ENCODE measurements around the gene FAM151A.

- TF ChIP-seq CTCF (IDR thresholded peaks at IDR 0.05) (no peak), POLR2A (IDR thresholded peaks at IDR 0.05) (no peak)
Measured at GRCh38 chr1:54614563-54614962, 8.8 kb downstream of the FAM151A start.

Data from testis (tissue), 2 donors.